ENCODE measurements around the gene C15orf40.

- TF ChIP-seq CTCF (tag by site-specific recombination; IDR thresholded peaks at IDR 0.05) (no peak), TRIM28 (IDR thresholded peaks at IDR 0.05; ENCODE audit: borderline replicate concordance, low read length) (no peak), ZNF549 (tag by site-specific recombination; IDR thresholded peaks at IDR 0.05) (no peak), ZNF121 (tag by site-specific recombination; IDR thresholded peaks at IDR 0.05) (no peak), ZNF274 (IDR thresholded peaks at IDR 0.05; ENCODE audit: low read length) (no peak), ZNF274 (tag by site-specific recombination; IDR thresholded peaks at IDR 0.05; ENCODE audit: borderline replicate concordance) (no peak), TCF7L2 (IDR thresholded peaks at IDR 0.05; ENCODE audit: borderline replicate concordance, low read depth, low read length) (no peak), ZNF704 (tag by site-specific recombination; IDR thresholded peaks at IDR 0.05) (no peak), ZNF488 (tag by site-specific recombination; IDR thresholded peaks at IDR 0.05) (no peak)
- TF ChIP-seq, protein P1, sequence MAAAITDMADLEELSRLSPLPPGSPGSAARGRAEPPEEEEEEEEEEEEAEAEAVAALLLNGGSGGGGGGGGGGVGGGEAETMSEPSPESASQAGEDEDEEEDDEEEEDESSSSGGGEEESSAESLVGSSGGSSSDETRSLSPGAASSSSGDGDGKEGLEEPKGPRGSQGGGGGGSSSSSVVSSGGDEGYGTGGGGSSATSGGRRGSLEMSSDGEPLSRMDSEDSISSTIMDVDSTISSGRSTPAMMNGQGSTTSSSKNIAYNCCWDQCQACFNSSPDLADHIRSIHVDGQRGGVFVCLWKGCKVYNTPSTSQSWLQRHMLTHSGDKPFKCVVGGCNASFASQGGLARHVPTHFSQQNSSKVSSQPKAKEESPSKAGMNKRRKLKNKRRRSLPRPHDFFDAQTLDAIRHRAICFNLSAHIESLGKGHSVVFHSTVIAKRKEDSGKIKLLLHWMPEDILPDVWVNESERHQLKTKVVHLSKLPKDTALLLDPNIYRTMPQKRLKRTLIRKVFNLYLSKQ (tag by site-specific recombination; IDR thresholded peaks at IDR 0.05; ENCODE audit: borderline replicate concordance) = no peak
- TF ChIP-seq, protein P2, sequence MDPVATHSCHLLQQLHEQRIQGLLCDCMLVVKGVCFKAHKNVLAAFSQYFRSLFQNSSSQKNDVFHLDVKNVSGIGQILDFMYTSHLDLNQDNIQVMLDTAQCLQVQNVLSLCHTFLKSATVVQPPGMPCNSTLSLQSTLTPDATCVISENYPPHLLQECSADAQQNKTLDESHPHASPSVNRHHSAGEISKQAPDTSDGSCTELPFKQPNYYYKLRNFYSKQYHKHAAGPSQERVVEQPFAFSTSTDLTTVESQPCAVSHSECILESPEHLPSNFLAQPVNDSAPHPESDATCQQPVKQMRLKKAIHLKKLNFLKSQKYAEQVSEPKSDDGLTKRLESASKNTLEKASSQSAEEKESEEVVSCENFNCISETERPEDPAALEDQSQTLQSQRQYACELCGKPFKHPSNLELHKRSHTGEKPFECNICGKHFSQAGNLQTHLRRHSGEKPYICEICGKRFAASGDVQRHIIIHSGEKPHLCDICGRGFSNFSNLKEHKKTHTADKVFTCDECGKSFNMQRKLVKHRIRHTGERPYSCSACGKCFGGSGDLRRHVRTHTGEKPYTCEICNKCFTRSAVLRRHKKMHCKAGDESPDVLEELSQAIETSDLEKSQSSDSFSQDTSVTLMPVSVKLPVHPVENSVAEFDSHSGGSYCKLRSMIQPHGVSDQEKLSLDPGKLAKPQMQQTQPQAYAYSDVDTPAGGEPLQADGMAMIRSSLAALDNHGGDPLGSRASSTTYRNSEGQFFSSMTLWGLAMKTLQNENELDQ (tag by site-specific recombination; IDR thresholded peaks at IDR 0.05; ENCODE audit: low read depth) = no peak
- TF ChIP-seq, protein P3, sequence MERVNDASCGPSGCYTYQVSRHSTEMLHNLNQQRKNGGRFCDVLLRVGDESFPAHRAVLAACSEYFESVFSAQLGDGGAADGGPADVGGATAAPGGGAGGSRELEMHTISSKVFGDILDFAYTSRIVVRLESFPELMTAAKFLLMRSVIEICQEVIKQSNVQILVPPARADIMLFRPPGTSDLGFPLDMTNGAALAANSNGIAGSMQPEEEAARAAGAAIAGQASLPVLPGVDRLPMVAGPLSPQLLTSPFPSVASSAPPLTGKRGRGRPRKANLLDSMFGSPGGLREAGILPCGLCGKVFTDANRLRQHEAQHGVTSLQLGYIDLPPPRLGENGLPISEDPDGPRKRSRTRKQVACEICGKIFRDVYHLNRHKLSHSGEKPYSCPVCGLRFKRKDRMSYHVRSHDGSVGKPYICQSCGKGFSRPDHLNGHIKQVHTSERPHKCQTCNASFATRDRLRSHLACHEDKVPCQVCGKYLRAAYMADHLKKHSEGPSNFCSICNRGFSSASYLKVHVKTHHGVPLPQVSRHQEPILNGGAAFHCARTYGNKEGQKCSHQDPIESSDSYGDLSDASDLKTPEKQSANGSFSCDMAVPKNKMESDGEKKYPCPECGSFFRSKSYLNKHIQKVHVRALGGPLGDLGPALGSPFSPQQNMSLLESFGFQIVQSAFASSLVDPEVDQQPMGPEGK (tag by site-specific recombination; IDR thresholded peaks at IDR 0.05) = no peak
These were observed 46.4 kb upstream of the C15orf40 start for GRCh38 chr15:83057696-83058376.
